Medulla oblongata (tissue), 1 donor: ENCODE data around the gene PRR33.
A peak's percentile ranks its signal among the peaks of the same experiment; 100 is the strongest.
"Not testable (repeated sequence)": the region's sequence is repeated elsewhere in the genome, so short reads cannot be mapped to it uniquely, and the experiment has no call there.

Experiments used
- DNase-seq: peaks from one replicate; pipeline ENCODE4 v3.0.0-alpha.2; 2015; ENCODE audit errors: extremely low spot score

Gene PRR33

DNA sequence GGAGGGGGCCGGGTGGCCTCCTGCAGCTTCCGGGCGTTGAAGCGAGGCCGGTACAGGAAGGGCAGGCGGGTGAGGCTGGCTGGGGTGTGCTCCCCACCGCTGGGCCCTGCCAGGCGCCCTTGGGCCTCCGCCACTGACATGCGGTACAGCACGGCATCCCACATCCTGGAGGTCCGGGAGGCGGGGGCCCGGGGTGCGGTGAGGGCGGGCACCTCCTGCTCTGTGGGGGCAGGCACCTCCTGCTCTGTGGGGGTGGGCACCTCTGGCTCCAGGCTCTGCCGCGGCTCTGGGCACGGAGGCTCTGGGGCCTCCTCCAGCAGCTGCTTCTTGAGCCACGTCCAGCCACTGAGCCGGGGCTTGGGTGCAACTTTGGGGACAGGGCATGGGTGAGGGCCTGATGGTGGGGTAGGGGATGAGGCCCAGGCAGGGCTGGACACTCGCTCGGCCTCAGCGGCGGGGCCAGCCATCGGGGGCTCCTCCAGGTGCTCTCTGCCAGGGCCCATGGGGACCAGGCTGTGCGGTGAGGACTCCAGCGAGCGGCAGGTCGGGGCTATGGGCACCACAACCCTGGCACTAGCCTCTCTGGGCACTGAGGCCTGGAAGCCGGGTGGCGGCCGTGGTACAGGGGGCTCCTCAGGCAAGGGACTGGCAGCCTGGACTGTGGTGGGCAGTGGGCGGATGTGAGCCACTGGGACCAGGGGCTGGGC lies 2.3 kb downstream of the PRR33 start:
- DNase-seq, result no peak

DNA sequence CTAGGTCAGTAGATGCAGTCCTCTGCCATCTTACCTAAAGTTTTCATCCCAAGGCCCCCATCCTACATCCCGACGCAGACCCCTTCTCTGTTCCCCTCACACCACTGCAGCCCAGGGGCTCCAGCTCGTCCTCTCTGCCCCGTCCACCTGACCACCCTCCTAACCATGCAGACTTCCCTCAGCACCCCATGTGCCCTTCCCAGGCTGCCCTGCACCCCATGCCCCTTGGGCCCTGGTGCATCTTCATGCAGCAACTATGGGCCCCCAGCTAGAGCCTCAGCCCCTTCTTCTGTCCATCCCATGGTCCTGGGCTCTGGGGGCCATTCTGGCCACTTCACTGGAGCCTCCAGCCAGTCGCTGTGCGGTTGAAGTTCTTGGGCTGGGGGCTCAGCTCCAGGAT lies 2.9 kb downstream of the PRR33 start:
- DNase-seq, result no peak

DNA sequence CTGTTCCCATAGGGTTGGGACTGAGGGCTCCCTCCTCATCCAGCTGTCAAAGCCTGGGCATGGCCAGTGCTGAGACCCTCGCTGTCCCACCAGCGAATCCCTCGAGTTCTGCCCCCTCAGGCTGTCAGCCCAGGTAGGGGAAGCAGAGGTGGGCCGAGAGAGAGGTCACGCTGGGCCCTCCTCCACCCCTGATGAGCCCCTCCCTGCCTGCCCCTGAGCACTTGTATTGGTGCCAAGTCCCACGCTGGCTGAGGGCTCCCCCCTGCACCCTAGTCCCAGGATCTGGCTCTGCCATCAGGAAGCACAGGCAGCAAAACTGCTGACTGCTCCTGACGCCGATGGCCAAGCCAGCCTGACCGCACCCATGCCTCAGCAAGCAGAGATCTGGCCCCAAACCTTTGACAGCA lies 3.3 kb downstream of the PRR33 start:
- no peak for DNase-seq

DNA sequence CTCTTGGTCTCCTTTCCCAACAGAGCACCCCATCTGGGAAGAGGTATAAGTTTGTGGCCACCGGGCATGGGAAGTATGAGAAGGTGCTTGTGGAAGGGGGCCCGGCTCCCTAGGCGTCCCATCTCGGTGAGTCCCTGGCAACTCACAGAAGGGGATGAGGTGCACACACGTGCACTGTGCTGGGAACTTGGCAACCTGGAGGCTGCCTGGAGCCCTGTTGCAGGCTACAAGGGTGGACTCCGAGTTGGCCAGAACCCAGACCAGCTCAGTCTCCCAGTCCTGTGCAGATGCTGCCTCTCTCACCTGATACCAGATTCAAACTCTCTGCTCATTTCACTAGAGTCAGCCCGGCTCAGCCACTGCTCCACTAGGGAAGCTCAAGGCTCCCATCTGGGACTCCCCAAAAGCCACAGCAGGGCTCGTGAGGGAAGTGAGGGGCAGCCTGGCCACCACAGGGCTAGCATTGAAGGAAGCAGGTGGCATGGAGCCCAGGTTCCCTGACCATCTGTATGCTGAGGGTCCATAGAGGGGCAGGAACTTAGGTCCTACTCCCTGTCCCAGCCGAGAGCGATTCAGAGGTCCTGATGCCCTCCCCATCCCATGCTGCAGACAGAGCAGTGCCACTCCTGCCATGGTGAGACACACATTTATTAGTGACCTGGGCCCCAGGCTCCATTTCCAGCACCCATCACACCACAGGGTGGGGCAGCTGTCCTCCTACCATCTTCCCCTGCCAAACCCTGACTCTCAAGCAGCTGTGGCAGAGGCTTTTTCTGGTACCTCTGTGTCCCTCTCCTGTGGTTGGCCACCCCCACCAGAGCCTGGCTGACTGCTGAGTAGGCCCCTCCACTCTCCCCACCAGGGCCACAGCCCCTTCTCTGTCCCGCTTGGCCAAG lies 4.0 kb downstream of the PRR33 start:
- DNase-seq, result no peak

DNA sequence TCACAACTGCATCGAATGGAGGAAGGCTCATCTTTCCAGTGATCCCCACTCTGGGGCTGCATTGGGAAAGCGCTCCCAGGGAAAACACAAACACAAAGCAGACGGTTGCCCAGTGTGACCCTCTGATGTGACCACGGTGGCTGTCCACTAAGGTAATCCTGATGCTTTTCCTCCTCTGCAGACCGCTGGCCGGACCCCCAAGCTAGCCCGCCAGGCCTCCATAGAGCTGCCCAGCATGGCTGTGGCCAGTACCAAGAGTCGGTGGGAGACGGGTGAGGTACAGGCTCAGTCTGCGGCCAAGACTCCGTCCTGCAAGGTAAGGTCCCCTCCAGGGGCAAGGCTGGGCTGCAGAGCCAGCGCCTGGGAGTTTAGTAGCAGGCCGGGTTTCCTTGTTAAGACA lies 5.1 kb downstream of the PRR33 start:
- not testable (repeated sequence) for DNase-seq

DNA sequence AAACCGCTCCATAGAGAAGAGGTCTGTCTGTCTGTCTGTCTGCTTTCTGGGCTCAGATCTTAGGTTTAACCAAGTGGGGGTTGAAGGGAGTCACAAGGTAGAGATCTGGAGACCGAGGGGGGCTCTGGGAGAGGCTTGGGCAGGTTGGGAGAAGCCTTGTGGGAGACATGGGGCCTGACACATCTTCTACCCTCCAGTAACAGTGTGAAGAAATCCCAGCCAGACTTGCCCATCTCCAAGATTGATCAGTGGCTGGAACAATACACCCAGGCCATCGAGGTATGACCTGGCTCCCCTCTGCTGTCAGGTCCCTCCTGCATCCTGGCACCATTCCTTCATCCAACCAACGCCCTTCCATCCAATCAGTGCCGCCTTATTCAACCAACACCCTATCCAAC lies 7.4 kb downstream of the PRR33 start:
- no peak for DNase-seq

DNA sequence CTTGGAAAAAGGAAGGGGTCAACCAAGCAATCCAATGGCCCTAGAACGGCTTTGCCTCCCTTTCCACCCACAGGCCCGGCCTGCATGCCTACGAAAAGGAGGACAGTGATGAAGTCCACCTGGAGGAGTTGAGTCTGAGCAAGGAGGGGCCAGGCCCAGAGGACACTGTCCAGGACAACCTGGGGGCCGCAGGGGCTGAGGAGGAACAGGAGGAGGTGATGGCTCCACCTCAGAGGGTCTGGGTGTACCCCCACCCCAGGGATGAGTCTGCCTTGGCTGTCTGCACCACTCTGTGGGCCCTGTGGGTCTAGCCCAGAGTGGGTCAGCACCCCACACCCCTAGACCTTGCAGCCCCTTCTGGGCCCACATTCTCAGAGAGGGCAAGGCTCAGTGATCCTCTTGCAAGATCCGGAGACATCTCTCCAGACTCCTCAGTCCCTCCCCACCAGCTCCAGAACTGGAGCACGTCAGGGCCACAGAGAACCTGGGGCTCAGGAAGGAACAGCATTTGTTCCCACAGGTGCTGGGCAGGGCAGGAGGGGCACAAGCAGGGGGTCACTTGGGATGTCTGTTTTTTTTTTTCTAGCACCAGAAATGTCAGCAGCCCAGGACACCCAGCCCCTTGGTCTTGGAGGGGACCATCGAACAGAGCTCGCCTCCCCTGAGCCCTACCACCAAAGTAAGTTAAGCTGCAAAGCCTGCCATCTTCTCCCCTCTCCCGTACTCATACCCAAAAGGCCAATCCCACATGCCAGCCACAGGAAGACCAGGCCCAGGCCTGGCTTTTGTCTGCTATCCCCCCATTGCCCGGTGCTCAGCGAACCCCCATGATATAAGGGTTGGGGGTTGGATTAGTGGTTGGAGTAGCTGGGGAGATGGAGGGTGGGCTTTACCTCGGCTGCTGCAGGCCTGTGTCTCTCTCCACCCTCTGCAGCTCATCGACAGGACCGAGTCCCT lies 8.1 kb downstream of the PRR33 start:
- DNase-seq, result no peak

DNA sequence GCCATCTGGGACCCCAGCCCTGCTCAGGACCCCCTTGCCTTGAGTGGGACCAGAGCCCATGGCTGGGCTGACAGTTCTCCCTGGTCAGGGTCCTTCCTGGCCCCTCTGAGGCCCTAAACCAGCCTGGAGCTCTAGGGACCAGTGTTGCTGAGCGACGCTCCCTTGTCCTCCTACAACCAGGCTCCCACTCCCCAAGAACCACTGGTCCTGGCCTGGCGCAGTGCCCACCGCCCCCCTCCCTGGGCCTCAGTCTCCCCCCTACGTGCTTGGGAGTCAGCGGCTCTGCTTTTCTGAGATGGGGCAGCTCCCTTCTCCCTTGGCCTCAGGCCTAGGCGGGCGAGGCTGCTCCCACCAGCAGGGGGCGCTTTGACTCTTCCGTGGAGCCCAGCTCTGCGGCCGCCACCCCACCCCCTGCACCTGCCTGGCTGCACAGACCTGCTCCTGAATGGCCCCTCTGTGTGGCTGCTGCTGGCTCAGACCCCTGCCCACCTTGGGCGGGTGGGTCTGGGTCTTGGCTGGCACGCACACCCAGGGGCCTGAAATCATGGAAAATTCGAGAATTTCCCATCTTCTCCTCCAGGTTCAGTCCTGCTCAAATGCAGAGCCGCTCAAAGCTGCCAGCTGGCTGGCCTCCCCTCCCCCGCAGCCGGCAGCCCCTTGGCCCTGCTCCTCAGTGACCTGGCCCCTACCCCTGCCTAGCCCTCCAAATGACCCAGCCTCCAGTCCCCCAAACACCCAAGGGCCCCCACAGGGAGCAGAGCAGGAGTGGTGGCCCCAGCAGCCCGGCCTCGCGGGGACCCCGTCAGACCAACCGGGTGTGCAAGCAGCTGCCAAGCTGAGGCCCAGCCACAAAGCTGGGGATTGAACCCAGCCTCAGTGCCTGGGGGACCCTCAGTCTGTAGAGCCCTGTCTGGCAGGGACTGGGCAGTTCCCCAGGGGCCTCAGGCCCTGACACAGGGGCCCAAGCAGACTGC lies 9.1 kb downstream of the PRR33 start:
- DNase-seq, result peak; percentile 64

DNA sequence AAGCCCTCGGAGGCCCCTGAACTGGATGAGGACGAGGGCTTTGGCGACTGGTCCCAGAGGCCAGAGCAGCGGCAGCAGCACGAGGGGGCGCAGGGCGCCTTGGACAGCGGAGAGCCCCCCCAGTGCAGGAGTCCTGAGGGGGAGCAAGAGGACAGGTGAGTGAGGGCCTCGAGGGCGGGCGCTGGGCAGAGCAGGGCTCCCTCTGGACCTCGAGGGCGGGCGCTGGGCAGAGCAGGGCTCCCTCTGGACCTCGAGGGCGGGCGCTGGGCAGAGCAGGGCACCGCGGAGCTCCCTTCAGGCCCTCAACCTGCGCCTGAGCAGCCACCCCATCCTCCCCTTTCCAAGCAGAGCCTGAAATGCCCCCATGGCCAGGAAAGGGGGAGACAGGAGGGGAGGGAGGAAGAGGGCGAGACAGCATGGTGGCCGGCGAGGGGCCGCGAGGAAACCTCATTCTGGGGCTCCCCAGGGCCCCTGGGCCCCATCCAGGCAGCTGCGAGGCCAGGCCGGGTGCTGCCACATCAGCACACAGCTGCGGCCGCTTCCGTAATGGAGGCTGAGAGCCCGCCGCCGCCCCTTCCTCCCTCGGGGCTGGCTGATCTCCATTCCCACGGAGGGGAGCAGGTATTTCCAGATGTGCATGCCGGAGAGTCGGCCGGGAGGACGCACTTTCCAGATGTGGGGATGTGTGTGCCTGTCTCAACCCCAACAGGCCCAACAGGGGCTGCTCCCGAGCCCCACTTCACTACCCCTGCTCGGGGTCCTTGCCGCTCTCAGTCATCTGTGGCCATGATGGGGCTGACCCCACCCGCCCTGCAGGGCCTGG lies 10.0 kb downstream of the PRR33 start:
- no peak for DNase-seq

DNA sequence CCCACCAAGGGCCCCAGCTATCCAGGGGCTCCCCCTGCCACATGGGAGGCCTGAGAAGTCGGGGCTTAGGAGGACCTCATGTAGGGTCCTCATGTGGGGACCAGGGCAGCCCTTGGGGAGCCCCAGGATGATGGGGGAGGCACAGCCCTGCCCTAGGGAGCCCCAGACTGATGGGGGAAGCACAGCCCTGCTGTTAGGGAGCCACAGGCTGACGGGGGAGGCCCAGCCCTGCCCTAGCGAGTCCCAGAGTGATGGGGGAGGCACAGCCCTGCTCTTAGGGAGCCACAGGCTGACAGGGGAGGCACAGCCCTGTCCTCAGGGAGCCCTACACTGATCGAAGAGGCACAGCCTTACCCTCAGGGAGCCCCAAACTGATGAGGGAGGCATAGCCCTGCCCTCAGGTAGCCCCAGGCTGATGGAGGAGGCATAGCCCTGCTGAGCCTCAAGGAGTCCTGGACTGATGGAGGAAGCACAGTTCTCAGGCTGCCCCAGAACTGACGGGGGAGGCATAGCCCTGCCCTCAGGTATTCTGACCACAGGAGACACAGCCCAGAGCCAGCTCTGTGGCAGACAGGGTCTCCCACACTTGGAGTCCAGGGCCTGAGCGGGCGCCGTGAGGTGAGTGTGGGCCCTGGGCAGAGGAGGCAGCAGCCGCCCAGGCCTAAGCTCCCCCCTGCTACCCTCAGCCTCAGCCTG lies 10.8 kb downstream of the PRR33 start:
- no peak for DNase-seq

DNA sequence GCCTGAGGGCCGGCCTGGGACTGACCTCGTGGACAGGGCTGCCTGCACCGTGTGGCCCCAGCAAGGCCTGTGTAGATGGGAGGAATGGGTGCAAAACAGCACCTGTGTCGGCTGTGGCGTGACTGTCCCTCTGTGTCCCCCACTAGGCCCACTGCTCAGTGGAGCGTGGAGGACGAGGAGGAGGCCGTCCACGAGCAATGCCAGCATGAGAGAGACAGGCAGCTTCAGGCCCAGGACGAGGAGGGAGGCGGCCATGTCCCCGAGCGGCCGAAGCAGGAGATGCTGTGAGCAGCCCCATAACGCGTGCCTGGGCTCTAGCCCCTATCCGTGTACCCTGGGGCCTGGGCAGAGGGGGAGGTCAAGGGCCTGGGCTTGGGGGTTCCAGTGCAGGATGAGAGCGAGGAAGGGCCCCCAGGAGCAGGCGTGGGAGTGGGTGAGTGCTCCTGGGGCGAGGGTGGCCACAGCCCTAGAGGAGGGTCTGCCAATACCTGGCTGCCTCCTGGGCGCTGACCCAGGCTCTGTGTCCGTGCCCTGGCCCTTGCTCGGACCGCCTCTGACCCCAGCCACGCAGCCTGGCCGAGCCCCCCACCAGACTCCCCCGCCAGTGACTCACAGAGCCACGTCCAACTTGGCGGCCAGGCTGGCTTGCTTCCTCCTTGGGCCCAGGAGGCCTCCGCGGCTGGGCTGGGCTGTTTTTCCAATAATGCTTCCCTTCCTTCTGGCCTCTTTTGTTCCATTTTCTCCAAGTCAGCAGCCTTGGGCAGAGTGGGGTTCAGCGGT lies 11.6 kb downstream of the PRR33 start:
- DNase-seq, result no peak

DNA sequence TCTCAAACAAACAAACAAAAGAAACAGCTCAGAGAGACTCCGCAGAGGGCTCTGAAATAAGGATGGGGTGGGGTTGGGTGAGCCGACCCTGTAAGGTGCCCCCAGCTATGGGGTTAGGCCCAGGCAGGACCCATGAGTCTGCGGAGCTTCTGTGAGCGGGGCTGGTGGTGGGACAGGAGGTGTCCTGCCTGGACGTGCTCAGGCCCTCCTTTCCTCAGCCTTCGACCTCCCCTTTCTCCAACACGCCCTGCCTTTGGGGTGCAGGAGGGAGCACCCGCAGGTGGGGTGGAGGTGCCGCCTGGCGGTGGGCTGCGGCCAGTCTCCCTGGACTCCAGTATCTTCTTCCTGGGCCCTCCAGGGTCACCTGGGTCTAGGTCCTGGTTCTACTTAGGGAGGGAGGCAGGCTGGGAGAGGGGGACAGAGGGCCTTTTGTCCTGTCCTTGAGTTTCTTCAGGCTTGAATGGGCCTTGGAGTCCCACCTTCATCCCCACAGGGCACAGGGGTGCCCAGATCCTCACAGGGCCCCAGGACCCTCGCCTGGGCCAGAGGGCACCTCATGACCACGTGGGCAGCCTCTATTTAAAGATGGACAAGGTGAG lies 12.3 kb downstream of the PRR33 start:
- no peak for DNase-seq

DNA sequence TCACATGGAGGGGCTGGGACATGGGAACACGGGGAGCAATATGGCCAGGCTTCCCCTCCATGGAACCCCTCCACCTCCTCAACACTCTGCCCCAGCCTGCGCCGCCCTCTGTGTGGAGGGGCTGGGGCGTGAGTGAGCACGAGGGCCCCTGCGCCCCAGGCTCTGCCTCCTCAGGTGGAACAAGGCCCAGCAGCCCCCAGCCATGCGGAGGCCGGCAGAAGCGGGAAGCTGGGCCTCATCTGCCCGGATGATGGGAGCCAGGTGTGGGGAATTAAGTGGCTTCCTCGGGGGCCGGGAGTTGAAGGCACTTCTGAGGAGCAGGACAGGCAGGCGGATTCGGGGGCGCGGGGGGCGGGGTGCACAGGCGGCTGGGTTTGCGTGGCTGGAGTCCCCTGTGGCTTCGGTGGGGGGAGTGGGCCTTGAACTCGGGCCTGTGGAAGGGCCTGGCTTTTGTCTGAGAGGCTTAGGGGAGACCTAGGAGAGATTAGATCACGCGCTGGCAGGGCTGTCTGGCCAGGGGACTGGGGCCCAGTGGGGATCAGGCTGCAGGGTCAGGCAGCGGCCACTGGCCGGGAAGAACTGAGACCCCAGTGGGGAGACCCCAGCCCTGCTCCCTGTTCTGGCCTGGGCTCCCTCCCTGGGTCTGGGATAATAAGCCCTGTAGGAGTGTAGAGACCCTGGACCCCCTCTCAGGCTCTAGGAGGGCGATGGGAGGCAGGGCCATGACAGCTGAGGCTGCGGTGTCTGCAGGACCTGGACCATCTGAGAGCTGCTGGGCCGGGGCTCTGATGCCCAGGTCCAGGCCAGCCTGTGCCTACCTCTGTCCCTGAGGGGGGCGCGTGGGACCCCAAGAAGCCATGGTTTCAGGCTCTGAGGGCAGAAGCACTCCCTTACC lies 13.3 kb downstream of the PRR33 start:
- DNase-seq, result no peak

DNA sequence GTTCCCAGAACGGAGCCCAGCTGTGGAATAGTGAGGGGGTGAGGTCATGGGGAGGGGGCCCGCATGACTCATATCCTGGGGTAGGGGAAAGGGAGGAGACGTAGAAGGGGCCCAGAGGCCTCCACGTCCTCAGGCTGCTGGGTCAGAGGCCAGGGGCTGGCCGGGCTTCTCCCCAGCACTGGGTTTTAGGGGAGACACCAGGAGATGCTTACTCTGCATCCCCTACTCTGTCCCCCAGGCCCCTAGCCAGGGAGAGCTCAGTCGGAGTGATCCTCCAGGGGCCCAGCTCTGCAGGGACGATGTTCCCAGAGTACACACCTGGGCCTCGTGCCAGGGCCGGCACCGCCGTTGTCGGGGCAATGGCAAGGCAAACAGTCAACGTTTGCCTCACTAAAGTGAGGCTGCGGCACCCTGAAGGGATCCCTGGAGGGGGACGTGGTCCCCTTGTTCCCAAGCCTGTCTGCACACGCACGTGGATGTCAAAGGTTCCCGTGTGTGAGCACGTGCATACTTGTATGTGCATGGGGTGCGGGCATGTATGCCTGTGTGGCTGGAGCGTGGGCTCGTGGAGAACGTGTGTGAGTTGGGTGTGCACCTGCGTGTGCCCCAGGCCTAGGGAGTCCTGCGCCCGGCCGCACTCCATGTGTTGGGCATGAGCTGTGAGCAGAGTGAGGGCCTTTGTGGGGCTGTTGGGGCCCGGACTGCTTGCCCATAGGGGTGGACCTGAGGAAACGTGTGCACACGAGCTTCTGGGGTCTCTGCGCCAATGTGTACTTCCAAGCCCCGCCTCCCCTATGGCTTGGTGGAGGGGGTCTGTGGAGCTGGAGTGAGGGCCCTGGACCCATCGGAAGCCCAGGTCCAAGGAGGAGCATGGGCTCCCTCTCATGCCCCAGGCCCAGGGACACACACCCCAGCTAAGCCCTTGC lies 14.2 kb downstream of the PRR33 start:
- no peak for DNase-seq

DNA sequence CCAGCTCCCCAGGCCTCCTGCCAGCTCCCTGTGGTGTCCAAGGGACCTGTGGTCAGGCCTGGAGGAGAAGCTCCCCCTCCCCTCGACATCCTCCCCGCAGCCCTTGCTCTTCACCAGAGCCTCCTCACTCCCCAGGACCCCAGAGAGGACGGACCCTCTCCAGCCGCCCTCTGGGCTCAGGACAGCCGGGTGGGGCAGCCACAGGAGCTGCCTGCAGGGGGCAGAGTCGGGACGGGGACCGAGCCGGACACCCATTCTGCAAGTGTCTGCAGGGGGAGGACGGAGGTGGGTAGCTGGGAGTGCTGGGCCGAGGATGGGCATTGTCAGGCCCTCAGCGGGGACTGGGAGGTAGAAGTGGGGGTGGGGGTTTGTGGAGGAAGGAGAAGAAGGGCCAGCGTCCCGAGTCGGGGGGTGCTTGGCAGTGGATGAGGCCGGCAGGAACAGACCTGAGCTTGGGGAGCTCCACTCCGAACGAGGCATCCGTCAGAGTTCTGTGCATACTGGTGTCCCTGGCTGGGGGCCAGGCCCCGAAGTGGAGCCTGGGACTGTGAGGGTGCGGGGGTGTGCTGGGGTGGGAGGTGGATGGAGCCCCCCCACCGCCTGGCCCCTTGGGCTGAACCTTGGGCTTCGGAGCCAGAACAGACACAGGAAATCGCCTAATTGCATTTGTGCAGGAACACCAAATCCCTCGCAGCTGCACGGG lies 15.2 kb downstream of the PRR33 start:
- no peak for DNase-seq
